Fibroblast of upper back skin (primary cell): ENCODE measurements around the gene CAD.

Experiments
- DNase-seq: peaks from one replicate; pipeline ENCODE4 v3.0.0-alpha.2; 2013

Gene CAD

DNA sequence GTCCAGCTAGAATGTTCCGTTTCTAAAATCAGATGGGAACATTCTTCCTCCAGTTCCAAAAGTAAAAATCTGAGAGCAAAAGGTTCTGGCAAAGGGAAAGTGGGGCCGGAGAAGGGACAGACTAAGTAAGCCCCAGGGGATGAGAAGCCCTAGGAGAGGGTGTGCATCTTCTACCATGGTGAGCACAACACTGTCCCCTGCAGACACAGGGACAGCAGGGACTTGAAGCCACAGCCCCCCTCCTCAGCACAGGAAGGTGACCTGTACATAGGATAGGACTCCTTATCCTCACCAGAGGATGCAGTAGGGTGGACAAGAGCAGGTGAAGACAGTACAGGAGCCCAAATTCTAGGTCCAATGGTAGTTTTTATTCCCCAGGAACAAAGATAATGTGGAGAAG, 17.9 kb upstream of the CAD start:
- DNase-seq: no peak

DNA sequence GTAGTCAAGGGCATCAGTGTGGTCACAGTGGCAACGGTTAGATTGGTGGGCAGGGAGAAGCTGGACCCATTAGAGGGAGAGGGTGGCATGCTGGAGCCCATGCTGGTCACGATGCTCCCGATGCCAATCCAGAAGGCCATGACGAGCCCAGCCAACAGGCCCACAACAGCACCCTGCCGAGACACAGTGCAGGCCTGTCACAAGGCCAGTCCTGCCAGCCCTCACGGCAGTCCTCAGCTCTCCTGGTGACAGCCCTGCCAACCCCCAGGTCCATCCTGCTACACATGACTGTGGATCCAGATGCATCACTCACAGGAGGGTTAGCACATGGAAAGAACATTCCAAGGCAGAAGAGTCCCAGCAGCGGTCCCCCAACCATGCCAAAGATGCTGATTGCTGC, 15.5 kb upstream of the CAD start:
- no peak for DNase-seq

DNA sequence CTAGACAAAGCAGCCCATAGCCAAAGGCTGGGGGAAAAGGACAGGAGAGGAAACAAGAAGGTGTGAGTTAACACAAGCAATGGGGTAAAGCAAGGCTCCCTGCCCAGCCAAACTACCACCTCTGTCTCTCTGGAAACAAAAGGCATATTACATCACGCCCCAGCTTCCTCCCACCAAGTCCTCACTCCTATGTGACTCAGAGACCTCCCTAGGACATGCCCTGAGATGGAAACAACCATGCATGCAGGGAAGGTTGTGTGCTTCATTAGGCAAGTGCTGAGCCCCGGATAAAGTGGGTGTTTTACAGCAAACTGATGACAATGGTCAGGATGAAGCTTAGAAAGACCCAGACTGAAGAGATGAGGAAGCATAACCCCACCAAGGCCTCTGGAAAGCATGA, 14.3 kb upstream of the CAD start:
- no peak for DNase-seq

GRCh38 chr2:27203741-27204140, 13.4 kb upstream of the CAD start:
- DNase-seq: no peak

DNA sequence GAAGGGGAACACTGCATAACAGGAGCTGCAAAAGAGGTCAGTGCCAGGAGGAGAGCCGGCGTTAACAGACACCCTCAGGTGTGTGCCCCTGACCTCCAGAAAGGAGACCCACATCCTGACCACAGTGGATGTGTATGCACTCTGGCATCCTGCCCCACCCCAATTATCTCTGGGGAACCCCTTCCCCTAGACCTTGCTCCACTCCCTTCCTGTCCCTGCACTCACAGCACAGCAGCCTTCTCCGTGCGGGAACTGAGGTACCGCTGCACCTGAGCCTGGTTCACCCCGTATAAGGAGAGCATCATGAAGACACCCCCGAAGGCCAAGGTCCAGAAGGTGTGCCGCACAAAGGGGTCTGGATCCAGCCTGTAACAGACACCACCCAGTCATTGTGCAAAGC, 12.6 kb upstream of the CAD start:
- no peak for DNase-seq

- no peak for DNase-seq
Observed at GRCh38 chr2:27205206-27205605, 12.0 kb upstream of the CAD start.

DNA sequence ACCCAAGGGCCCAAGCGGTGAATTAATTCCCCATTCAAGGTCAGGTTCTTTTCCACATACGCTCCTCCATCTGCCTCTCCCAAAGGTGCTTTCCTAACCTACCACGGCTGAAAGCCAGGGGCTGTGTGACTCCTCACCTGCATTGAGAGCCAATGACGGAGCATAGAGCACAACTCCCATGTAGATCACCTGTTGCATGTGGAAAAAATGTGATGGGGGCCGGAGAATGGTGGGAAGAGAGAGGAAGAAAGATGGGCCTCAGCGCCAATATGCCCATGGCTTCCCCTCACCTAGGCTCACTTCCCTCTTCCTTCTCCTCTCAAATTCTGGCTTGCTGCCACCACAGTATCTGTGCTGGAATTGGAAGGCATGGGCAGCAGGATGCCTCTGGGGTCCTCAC, 10.8 kb upstream of the CAD start:
- no peak for DNase-seq

GRCh38 chr2:27208486-27209050, 8.6 kb upstream of the CAD start:
- no peak for DNase-seq

GRCh38 chr2:27209621-27210401, 7.4 kb upstream of the CAD start:
- no peak for DNase-seq

GRCh38 chr2:27211241-27211942, 5.8 kb upstream of the CAD start:
- no peak for DNase-seq

- DNase-seq: peak; percentile 83
Observed at GRCh38 chr2:27211943-27212625, 5.1 kb upstream of the CAD start, which contains the start of the genes ATRAID and SLC5A6. ATRAID (plus strand) TSS chr2:27212041; CDS start chr2:27212369, 328 bp downstream. SLC5A6 (minus strand) TSS chr2:27212268; CDS start chr2:27207650, 4,618 bp downstream.

- DNase-seq: peak; percentile 58
Observed at GRCh38 chr2:27212626-27213471, 4.3 kb upstream of the CAD start.

DNA sequence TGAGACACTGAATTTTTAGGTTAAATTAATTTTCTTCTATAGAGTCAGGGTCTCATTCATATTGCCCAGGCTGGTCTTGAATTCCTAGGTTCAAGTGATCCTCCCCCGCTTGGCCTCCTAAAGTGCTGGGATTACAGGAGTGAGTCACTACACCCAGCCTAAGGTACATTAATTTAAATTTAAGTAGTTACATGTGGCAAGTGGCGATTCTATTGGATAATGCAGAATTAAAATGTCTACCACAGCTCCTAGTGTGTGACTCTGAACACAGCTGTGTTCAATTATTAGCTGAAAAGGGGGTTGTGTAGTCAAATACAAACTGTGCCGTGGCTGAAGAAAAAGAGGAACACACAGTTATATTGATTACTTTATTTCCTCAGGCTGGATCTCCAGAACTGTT, 2.2 kb upstream of the CAD start:
- peak; percentile 88 for DNase-seq

DNA sequence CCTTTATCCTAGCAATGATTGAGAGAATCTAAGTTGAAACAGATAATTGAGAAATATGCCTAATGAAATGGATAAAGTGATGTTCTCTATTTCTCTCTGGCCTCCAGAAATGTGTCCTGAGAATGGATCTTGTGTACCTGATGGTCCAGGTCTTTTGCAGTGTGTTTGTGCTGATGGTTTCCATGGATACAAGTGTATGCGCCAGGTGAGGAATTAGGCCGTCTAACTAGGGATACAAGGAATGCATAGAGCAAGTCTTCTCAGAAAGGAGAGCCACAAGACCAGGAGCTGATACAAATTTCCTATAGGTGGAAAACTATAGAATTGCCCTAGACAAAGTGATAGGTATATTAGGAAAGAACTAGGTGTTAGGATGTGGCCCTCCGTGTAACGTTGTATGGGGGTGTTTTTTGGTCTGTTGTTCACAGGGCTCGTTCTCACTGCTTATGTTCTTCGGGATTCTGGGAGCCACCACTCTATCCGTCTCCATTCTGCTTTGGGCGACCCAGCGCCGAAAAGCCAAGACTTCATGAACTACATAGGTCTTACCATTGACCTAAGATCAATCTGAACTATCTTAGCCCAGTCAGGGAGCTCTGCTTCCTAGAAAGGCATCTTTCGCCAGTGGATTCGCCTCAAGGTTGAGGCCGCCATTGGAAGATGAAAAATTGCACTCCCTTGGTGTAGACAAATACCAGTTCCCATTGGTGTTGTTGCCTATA, 592 bp upstream of the CAD start:
- no peak for DNase-seq

DNA sequence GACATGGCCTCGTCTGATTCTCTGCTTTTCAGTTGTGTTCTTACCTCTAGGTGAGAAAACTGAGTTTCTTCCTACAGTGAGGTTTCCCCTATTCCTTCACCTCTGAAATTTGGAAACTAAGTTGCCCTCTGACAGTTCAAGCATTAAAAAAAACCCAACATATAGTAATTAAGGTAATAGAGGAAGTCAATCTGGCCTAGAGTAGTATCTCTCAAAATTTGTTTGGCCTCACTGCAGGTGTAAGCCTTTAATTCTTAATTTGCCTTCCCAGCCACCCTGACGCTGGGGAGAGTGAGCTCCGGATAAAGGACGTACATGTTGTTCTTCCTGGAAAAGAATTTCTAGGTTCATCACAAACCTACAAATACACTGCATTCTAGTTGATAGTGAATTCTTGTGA, 1.4 kb downstream of the CAD start:
- DNase-seq: no peak

DNA sequence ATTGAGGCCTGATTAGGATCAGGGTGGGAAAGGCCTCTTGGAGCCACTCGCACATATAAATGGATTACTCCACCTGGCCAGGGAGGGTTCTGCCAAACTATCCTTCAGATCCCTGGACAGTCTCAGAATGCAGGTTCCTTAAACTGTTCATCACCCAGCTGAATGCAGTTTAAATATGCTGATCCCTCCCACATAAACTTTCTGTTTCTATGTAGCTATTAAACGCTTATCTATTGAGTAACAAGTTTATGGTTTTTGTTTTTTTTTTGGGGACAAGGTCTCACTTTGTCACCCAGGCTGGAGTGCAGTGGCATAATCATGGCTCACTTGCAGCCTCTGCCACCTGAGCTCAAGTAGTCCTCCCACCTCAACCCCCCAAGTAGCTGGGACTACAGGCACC, 1.9 kb downstream of the CAD start:
- DNase-seq: no peak

- DNase-seq: no peak
Observed at GRCh38 chr2:27220091-27220490, 2.9 kb downstream of the CAD start.

DNA sequence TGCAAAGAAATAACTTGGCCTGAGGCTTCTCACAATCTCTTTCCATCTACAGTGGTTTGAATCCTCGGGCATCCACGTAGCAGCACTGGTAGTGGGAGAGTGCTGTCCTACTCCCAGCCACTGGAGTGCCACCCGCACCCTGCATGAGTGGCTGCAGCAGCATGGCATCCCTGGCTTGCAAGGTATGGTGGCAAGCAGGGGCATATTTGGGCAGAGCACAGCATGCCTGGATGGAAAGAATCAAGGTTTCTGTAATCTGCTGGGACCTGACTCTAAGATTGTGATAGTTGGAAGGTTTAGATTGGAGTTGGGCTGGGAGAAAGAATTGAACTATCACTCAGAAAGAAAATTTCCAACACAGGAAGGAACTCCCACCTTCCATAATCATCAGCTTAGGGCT, 4.0 kb downstream of the CAD start:
- DNase-seq: no peak

DNA sequence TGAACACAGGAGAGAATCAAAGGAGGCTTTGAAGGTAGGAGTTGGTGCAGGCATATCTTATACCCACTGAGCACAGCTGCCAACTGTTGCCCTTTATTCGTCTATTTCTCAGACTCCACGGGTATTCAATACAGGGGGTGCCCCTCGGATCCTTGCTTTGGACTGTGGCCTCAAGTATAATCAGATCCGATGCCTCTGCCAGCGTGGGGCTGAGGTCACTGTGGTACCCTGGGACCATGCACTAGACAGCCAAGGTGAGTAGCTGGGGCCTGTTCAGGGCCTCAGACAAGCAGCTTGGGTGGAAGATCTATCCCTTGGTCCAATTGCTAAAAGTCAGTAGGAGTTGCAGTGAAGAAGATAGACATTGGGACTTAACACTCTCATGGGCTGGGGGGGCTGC, 5.2 kb downstream of the CAD start:
- no peak for DNase-seq

- no peak for DNase-seq
Observed at GRCh38 chr2:27223416-27223815, 6.2 kb downstream of the CAD start.

GRCh38 chr2:27225526-27225925, 8.4 kb downstream of the CAD start:
- no peak for DNase-seq

DNA sequence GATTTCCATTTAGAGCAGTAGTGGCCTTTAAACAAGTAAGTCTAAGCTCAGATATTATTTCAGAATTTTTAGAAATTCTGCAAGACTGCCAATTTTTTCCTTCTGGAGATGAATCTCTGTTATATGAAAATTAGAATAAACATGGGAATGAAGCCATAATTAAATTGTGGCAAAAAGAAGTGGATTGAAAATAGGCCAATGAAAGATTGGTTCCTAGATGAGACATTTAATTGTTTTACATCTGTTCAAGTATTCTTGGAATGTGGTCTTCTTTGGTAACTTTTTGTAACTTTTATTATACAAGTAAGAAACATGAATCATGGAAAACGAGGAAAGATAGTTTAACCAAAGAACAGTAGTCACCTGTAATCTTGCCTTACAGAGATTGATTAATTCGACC, 10.3 kb downstream of the CAD start:
- no peak for DNase-seq
